GM13977 (cell line): ENCODE measurements around the gene AFF3.

Experiments used
- DNase-seq: peaks from one replicate; pipeline ENCODE4 v3.0.0; 2012; ENCODE audit warnings: low spot score
- in situ Hi-C: fragments of 300-500 bp; cut with MboI; formaldehyde crosslinking; loops from one replicate; pipeline ENCODE4 v1.12.0; 2022; ENCODE audit warnings: low sequenced_read_pairs, low pct_unique_long_range_greater_than_20kb, mixed read lengths, inconsistent platforms; ENCODE audit not compliant: unreplicated experiment
- TF ChIP-seq, protein P1 (sequence below): IDR thresholded peaks from 2 replicates; pipeline ENCODE4 v1.5.1; 2012; ENCODE audit warnings: mild to moderate bottlenecking, control low read depth; ENCODE audit not compliant: insufficient read depth; ENCODE audit errors: extremely low read depth, missing control alignments

AFF3 gene

DNA sequence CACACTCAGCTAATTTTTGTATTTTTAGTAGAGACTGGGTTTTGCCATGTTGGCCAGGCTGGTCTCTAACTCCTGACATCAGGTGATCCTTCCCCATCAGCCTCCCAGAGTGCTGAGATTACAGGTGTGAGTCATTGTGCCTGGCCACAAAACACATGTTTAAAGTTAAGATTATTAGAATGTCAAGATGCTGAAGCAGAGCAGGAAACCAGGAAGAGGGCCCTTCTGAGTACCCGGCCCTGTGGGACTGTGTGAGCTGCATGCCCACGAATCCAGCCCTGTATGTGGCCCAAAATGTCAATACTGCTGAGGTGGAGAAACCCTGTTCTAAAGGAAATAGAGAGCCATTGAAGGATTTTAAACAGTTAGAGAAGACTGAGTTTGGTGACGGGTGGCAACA is 621.6 kb downstream of the AFF3 start:
- no peak for DNase-seq
- TF ChIP-seq, protein P1, sequence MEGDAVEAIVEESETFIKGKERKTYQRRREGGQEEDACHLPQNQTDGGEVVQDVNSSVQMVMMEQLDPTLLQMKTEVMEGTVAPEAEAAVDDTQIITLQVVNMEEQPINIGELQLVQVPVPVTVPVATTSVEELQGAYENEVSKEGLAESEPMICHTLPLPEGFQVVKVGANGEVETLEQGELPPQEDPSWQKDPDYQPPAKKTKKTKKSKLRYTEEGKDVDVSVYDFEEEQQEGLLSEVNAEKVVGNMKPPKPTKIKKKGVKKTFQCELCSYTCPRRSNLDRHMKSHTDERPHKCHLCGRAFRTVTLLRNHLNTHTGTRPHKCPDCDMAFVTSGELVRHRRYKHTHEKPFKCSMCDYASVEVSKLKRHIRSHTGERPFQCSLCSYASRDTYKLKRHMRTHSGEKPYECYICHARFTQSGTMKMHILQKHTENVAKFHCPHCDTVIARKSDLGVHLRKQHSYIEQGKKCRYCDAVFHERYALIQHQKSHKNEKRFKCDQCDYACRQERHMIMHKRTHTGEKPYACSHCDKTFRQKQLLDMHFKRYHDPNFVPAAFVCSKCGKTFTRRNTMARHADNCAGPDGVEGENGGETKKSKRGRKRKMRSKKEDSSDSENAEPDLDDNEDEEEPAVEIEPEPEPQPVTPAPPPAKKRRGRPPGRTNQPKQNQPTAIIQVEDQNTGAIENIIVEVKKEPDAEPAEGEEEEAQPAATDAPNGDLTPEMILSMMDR, result no peak
- in situ Hi-C loops, result no loop called here

- no peak for DNase-seq
- TF ChIP-seq, protein P1, result no peak
- in situ Hi-C loops, result no loop called here
Measured at GRCh38 chr2:99520195-99520594, 622.2 kb downstream of the AFF3 start.

GRCh38 chr2:99514357-99514756 is 628.0 kb downstream of the AFF3 start:
- DNase-seq, result no peak
- TF ChIP-seq, protein P1, result no peak
- in situ Hi-C loops, result no loop called here

DNA sequence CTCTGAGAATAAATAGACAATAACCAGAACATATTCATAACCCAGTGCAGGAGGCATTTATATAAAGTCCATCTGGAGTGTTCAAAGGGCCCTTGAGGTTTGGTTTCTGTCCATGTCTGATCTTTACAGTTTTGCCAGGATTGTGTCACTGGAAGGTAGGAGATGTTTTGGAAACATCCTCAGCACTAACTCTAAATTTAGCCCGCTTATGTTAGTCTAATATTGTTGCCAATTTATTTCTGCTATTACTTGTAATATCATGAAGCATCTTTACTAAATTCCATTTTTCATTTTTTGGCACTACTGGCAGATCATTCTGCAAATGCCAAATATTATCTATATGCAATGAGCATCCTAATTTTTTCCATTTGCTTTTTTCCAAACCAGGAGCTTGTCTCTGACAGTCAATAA is 630.2 kb downstream of the AFF3 start:
- no peak for DNase-seq
- TF ChIP-seq, protein P1, result no peak
- in situ Hi-C loops, result no loop called here

- TF ChIP-seq, protein P1, result no peak
- no peak for DNase-seq
- in situ Hi-C loops, result no loop called here
Measured at GRCh38 chr2:99509387-99509786, 633.0 kb downstream of the AFF3 start.

DNA sequence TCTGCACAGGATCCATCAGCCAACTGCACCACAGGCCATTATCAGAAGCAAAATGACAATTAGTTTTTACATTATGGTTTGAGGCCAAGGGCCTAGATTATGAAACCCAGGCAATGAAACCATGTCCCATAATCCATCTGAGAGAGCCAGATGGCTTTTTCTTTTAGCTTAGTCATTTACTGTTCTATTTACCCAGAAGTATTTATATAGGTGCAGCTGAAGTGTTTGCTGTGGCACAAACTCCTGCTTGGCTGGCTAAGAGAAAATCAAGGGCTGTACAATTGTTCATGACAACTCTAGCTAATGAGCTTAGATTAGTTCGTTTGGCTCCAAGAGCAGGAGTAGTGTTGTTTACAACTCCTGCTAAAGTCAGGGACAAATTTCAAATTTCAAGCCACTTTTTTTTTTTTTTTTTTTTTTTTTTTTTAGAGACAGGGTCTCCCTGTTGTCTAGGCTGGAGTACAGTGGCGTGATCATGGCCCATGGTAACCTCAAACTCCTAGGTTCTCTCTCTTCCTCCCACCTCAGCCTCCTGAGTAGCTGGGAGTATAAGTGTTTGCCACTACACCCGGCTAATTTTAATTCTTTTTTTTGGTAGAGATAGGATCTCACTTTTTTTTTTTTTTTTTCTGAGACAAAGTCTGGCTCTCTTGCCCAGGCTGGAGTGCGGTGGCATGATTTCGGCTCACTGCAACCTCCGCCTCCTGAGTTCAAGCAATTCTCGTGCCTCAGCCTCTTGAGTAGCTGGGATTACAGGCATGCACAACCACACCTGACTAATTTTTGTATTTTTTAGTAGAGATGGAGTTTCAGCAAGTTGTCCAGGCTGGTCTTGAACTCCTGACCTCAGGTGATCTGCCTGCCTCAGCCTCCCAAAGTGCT is 634.2 kb downstream of the AFF3 start:
- TF ChIP-seq, protein P1, result no peak
- in situ Hi-C loops, result no loop called here
- no peak for DNase-seq
